Endothelial cell of hepatic sinusoid (primary cell): ENCODE data around the gene SARNP.

Source experiments
- in situ Hi-C: cut with HindIII; loops from 2 replicates; pipeline ENCODE4 v1.10.0; 2017; ENCODE audit warnings: low sequenced_read_pairs

SARNP gene

DNA sequence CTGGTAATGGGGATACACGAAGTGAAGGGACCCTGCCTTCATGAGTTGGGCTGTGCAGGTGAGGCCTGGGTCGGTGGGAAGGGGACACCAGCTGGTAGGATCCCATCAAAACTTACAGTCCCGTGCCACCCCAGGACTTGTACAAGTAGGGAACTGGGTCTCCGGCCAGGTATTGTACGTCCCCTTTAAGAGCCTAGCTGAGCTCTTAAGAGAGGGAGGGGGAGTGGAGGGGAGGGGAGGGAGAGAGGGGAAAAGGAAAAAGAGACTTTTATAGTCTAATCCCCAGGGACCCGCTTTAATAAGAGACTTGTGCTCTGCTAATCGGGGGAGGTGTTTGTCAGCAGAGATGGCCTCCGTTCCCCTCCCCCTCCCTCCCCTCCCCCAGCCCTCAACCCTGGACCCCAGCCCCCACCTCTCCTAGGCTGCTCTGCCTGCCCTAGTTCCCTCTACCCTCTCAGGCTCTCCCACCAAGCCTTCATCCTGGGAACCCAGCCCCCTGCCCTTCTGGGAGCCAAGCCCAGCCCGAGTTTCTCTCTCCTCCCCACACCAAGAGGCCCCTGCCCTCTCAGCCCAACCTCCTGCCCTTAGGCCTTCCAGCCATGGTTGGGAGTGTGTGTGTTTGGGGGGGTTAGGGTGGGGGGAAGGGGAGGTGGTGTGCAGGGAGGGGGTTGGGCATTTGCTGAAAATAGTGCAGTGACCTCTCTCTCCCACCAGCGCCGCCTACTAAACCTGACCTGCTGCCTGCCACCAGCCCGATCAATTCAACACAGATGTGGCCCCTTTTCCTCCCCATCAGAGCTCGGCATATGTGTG lies 72.0 kb downstream of the SARNP start:
- in situ Hi-C loops, result no loop called here

GRCh38 chr12:55744340-55745030 lies 73.0 kb downstream of the SARNP start:
- in situ Hi-C loops, result no loop called here

DNA sequence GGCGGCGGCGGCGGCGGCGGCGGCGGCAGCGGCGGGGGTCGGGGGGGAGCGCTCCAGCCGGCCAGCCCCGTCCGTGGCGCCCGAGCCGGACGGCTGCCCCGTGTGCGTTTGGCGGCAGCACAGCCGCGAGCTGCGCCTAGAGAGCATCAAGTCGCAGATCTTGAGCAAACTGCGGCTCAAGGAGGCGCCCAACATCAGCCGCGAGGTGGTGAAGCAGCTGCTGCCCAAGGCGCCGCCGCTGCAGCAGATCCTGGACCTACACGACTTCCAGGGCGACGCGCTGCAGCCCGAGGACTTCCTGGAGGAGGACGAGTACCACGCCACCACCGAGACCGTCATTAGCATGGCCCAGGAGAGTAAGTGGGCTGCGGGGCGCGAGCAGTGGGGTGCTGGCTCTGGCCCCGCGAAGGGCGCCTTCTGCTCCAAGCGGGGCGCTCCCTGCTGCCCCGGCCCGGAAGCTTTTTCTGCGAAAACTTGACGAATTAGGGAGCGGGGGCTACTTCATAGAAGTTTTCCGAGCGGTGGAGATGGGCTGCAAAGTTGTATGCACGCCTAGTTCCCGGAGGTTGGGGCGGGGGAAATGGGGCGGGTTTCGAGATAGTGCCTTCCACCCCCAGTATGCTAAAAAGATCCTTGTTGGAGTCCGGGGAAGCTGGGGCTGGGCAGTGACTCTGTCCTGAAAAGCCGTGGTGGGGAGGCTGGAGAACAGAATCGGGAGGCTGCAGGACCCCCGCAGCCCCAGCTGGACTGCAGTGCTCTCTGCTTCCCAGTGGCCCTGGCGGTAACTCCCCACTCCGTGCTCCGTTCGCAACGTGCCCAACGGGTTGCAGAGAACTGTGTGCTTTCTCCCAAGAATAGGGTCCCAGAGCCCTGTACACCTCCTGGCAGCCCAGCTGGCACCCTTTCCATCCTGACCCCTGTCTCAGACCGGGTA lies 73.9 kb downstream of the SARNP start:
- in situ Hi-C loops, result no loop called here

DNA sequence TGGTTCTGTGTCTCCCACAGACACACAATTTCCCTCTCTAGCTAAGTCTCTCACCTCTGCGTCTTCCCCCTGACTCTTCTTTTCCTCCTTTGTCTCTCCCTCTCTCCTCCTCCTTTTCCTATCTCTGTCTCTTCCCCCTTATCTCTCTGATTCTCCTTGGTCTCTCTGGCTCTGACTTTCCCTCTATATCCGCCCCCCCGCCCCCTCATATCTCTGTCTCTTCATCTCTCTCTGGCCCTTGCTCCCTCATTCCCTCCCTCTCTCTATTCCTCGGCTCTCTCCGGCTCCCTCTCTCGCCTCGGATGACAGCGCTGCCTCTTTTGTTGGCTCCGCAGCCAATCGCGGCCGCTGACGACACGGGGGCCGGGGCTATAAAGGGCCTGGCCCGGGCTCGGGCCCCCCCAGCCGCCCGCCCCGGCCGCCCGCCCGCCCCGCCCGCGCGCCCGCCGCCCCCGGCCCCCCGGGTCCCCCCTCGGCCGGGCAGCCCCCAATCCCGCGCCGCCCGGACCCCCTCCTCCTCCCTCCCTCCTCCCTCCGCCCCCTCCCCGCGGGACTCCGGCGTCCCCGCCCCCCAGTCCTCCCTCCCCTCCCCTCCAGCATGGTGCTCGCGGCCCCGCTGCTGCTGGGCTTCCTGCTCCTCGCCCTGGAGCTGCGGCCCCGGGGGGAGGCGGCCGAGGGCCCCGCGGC lies 74.7 kb downstream of the SARNP start, which contains the start of gene GDF11:
Gene GDF11, plus strand, starts transcription at position 404 of the 687 bp plus-strand sequence. Its CDS starts 195 bp downstream, at position 599.
- in situ Hi-C loops, result no loop called here

DNA sequence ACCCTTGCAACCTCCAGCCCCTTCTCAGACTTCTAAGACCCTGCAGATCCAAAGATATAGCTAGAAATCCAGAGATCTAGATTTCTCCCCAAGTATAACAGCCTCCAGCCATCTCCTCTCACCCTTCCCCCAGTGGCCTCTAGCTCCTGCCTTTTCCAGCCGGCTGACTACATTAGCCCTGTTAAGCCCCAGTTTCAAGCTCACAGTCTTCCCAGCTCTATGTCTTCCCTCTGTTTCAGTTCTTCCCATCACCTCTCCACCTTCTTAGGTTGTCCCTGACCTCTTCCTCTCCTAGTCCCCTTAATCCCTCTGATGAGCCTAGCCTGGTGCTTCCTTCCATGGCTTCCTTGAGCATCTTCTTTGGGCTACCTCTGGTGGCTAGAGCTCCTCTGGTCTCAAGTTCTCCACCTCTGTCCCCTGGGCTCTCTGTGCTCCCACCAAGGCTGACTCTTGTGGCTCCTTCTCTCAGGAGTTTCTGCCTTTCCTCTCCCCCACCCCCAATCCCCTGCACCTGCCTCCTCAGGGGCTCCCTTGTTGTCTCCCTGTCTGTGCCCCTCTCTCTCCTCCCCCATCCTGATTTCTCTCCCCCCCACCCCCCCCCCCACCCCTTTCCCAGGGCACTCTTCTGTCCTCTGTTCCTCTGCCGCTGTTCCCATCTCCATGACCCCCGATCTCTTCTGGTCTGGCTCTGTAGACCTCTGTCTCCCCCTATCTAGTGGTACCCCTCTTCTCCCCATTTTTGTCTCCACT lies 75.4 kb downstream of the SARNP start:
- in situ Hi-C loops, result no loop called here

GRCh38 chr12:55739025-55739378 lies 78.5 kb downstream of the SARNP start:
- in situ Hi-C loops, result no loop called here

DNA sequence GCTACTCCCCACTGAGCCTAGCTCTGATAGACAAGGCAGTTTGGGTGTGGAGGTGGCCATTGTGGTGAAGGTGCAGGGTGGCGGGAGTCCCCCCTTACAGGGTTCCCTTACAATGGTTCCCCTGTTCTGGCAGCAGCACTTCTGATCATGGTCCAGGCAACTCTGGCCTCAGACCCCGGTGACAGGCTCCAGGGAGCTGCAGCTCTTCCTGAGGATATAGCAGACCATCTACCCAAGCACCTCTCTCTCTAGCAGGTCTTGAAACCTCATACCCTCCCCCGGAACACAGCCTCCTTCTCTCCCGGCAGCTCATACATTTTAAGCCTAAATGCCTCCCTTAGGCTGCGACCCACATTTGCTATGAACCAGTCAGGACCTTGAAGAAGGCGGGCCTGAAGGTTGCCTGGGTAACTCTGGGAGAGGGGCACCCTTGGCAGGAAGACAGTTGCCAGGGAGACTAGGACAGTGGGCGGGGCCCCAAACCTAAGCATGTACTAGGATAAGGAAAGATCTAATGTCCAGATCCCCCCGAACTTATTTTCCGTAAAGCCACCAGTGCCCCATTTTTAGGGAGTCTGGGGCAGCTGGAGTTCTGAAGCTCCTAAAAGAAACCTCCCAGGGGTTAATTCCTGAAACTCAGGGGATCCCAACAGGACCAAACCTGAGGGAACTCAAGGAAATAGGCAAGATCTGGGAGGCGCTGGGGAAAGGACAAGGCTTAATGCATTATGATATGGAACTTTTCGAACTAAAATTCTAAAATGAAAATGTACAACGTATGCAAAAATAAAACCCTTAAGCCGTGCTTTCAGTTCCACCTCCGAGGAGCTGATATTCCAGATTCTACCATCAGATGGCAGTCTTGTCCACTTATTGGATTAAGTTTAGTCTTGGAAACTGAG lies 79.2 kb downstream of the SARNP start:
- in situ Hi-C loops, result no loop called here

GRCh38 chr12:55737581-55738122 lies 79.9 kb downstream of the SARNP start:
- in situ Hi-C loops, result no loop called here

- in situ Hi-C loops, result no loop called here
Observed at GRCh38 chr12:55736780-55737580, 80.5 kb downstream of the SARNP start.

- in situ Hi-C loops, result no loop called here
Observed at GRCh38 chr12:55736076-55736475, 81.4 kb downstream of the SARNP start.

DNA sequence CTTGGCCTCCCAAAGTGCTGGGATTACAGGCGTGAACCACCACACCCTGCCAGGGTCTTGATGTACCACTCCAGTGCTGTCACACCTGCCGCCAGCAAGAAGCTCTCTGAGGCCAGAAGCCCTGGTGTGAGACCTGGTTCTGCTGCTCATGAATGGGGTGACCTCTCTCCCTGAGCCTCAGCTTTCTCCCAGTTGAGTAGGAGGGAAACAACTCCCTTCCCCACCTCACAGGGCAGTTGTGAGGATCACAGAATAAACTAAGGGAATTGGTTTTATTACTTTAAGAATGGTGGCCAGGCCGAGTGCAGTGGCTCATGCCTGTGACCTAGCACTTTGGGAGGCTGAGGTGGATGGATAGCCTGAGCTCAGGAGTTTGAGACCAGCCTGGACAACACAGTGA lies 82.9 kb downstream of the SARNP start:
- in situ Hi-C loops, result no loop called here

GRCh38 chr12:55733858-55734257 lies 83.7 kb downstream of the SARNP start:
- in situ Hi-C loops, result no loop called here

DNA sequence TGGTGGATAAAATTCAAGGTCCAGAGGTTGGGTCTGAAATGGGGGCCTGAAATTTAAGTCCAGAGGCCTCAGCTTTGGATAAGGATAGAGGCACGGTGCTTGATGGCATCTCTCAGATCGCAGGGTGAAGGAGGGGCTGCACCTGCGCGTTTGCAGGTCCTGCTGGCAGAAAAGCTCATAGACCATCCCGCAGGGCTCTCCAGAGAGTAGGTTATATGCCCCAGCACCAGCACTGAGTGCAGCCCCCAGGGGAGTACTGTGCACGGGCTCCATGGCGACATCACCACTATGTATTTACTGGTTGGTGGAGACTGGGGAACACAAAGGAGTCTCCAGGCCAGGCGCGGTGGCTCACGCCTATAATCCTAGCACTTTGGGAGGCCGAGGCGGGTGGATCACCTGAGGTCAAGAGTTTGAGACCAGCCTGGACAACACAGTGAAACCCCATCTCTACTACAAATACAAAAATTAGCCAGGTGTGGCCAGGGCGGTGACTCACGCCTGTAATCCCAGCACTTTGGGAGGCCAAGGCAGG lies 84.4 kb downstream of the SARNP start:
- in situ Hi-C loops, result no loop called here

DNA sequence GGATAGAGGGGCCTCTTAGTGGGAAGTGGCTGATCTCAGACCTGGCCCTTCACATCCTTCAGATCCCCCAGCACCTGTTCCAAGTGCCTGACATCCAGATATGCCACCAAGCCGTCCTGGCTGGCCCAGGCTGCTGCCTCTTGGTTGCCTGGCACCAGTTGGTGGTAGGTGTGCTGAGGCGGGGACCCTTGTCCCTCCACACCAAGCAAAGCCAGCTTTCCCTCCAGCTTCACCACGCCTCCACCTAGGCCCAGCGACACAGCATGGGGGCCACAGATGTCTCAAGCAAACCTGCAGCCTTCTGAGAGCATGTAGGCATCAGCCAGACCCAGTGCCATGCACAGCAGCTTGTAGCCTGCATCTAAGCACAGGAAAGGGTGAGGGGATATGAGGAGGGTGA lies 85.2 kb downstream of the SARNP start:
- in situ Hi-C loops, result no loop called here

- in situ Hi-C loops, result no loop called here
Observed at GRCh38 chr12:55729819-55730818, 87.4 kb downstream of the SARNP start.
